ENCODE results near the gene PRKRIP1. TPM values are rescaled to one million over a fixed set of nuclear protein-coding genes. Genes with fewer than 3 reads are reported as not detected.

PRKRIP1 gene
- total RNA-seq, 6 donors from 2014 or later = 17.8 to 80.7 (median 23.0) TPM

- no peaks in the 10 kb centered on the region for H3K9me3 ChIP-seq
- H3K27ac ChIP-seq = no peak overlapping the region
- DNase-seq (peak in 1 of 2 donors; percentile 73), ATAC-seq (ENCODE audit: low FRiP score in 2 of 2) (no peak)
- H3K27me3 ChIP-seq = no peaks in the 10 kb centered on the region
- H3K4me1 ChIP-seq = peaks cover 12 to 37% (median 18%) of the 10 kb centered on the region in 4 donors
- TF ChIP-seq POLR2AphosphoS5 (IDR thresholded peaks at IDR 0.05) = no peak
- no peak for TF ChIP-seq POLR2A (IDR thresholded peaks at IDR 0.05)
- TF ChIP-seq EP300 (IDR thresholded peaks at IDR 0.05) = no peak
- TF ChIP-seq, protein P1, sequence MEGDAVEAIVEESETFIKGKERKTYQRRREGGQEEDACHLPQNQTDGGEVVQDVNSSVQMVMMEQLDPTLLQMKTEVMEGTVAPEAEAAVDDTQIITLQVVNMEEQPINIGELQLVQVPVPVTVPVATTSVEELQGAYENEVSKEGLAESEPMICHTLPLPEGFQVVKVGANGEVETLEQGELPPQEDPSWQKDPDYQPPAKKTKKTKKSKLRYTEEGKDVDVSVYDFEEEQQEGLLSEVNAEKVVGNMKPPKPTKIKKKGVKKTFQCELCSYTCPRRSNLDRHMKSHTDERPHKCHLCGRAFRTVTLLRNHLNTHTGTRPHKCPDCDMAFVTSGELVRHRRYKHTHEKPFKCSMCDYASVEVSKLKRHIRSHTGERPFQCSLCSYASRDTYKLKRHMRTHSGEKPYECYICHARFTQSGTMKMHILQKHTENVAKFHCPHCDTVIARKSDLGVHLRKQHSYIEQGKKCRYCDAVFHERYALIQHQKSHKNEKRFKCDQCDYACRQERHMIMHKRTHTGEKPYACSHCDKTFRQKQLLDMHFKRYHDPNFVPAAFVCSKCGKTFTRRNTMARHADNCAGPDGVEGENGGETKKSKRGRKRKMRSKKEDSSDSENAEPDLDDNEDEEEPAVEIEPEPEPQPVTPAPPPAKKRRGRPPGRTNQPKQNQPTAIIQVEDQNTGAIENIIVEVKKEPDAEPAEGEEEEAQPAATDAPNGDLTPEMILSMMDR (IDR thresholded peaks at IDR 0.05) = no peak
- H3K36me3 ChIP-seq = peaks cover 4 to 48% (median 23%) of the 10 kb centered on the region in 4 donors
- 87 to 95% methylated on average over 8 to 21 of the region's 24 CpGs for WGBS, 2 donors
- no peak overlapping the region for H3K4me3 ChIP-seq
Measured at GRCh38 chr7:102467581-102468477, 71.7 kb downstream of the PRKRIP1 start.

- Histone ChIP-seq H3K36me3 (peaks cover 13 to 56% (median 29%) of the 10 kb centered on the region in 4 donors), H3K9me3 (no peaks in the 10 kb centered on the region), H3K27ac (peak overlapping the region in 1 of 4 donors; percentile 56), H3K4me3 (no peak overlapping the region), H3K27me3 (no peaks in the 10 kb centered on the region), H3K4me1 (peaks cover 11 to 30% (median 14%) of the 10 kb centered on the region in 4 donors)
- TF ChIP-seq POLR2AphosphoS5 (IDR thresholded peaks at IDR 0.05) = no peak
- TF ChIP-seq POLR2A (IDR thresholded peaks at IDR 0.05) = no peak
- TF ChIP-seq, protein P1 (IDR thresholded peaks at IDR 0.05) = no peak
- no peak for TF ChIP-seq EP300 (IDR thresholded peaks at IDR 0.05)
- ATAC-seq (ENCODE audit: low FRiP score in 2 of 2) (no peak), DNase-seq (peak in 1 of 2 donors; percentile 68)
- WGBS, 2 donors = 91 to 93% methylated on average over 29 to 36 of the region's 40 CpGs
Measured at GRCh38 chr7:102468478-102469350, 72.6 kb downstream of the PRKRIP1 start.

GRCh38 chr7:102469351-102469971, 73.3 kb downstream of the PRKRIP1 start:
- no peak overlapping the region for H3K4me3 ChIP-seq
- H3K4me1 ChIP-seq = peaks cover 7 to 23% (median 9%) of the 10 kb centered on the region in 4 donors
- peaks cover 13 to 58% (median 30%) of the 10 kb centered on the region in 4 donors for H3K36me3 ChIP-seq
- peak in 1 of 2 donors; percentile 72 for DNase-seq
- ATAC-seq (ENCODE audit: low FRiP score in 2 of 2) = no peak
- TF ChIP-seq, protein P1 (IDR thresholded peaks at IDR 0.05) = no peak
- TF ChIP-seq EP300 (IDR thresholded peaks at IDR 0.05) = no peak
- no peaks in the 10 kb centered on the region for H3K9me3 ChIP-seq
- WGBS, 2 donors = 90% methylated on average over 23 of the region's 24 CpGs; no CpG with 5 or more reads in 1 of the 2 donors
- H3K27me3 ChIP-seq = no peaks in the 10 kb centered on the region
- no peak overlapping the region for H3K27ac ChIP-seq

GRCh38 chr7:102469972-102470825, 74.0 kb downstream of the PRKRIP1 start:
- DNase-seq (peak in 1 of 2 donors; percentile 77), ATAC-seq (ENCODE audit: low FRiP score in 2 of 2) (no peak)
- no peak for TF ChIP-seq POLR2AphosphoS5 (IDR thresholded peaks at IDR 0.05)
- TF ChIP-seq, protein P1 (IDR thresholded peaks at IDR 0.05) = no peak
- 85 to 88% methylated on average over 16 to 20 of the region's 20 CpGs for WGBS, 2 donors
- Histone ChIP-seq H3K9me3 (no peaks in the 10 kb centered on the region), H3K27me3 (no peaks in the 10 kb centered on the region), H3K4me1 (peaks cover 7 to 22% (median 9%) of the 10 kb centered on the region in 4 donors), H3K4me3 (no peak overlapping the region), H3K27ac (no peak overlapping the region), H3K36me3 (peaks cover 13 to 58% (median 32%) of the 10 kb centered on the region in 4 donors)
